ENCODE results near the gene FZR1. TPM values are rescaled to one million over a fixed set of nuclear protein-coding genes. Genes with fewer than 3 reads are reported as not detected.

Gene FZR1
- total RNA-seq, 4 donors from 2014 or later = 29.1 to 107 (median 35.3) TPM

- in situ Hi-C loops (cut with MboI; ENCODE audit: low pct_ligation_motif_present in 1 of 4, low pct_unique_long_range_greater_than_20kb in 1 of 4, low sequenced_read_pairs in 3 of 4) = no loop called here
Observed at GRCh38 chr19:3535981-3536380, 29.9 kb downstream of the FZR1 start.

GRCh38 chr19:3536429-3537100 is 30.5 kb downstream of the FZR1 start:
- Histone ChIP-seq H3K36me3 (peaks cover 0 to 35% (median 9%) of the 10 kb centered on the region in 4 donors), H3K27ac (peak overlapping the region in 2 of 4 donors; percentile 13 to 48), H3K9me3 (no peaks in the 10 kb centered on the region), H3K27me3 (no peaks in the 10 kb centered on the region), H3K4me1 (no peaks in the 10 kb centered on the region), H3K4me3 (no peak overlapping the region)
- in situ Hi-C loops (cut with MboI; ENCODE audit: low pct_ligation_motif_present in 1 of 4, low pct_unique_long_range_greater_than_20kb in 1 of 4, low sequenced_read_pairs in 3 of 4) = no loop called here
- no peak for DNase-seq
- 89% methylated on average over 23 of the region's 27 CpGs; no CpG with 5 or more reads in 1 of the 2 donors for WGBS, 2 donors (ENCODE audit: low coverage in 1 of 2)
- intact Hi-C loops (cut with DNase I; ENCODE audit: low total_unique reads) = no loop called here
- no peak for TF ChIP-seq EP300 (IDR thresholded peaks at IDR 0.05; ENCODE audit: low read depth)
- no peak for TF ChIP-seq POLR2AphosphoS5 (IDR thresholded peaks at IDR 0.05)
- TF ChIP-seq POLR2A (IDR thresholded peaks at IDR 0.05) = no peak
- TF ChIP-seq CTCF (IDR thresholded peaks at IDR 0.05) = no peak

More at GRCh38 chr19:3535981-3536380, 29.9 kb downstream of the FZR1 start:
- WGBS, 2 donors (ENCODE audit: low coverage in 1 of 2) = 80 to 100% methylated on average over 1 to 10 of the region's 10 CpGs
- H3K9me3 ChIP-seq = no peaks in the 10 kb centered on the region
- no peaks in the 10 kb centered on the region for H3K27me3 ChIP-seq
- no peak overlapping the region for H3K4me3 ChIP-seq
- no peaks in the 10 kb centered on the region for H3K4me1 ChIP-seq
- intact Hi-C loops (cut with DNase I; ENCODE audit: low total_unique reads) = no loop called here
- TF ChIP-seq POLR2A (IDR thresholded peaks at IDR 0.05) (no peak), POLR2AphosphoS5 (IDR thresholded peaks at IDR 0.05) (no peak), EP300 (IDR thresholded peaks at IDR 0.05; ENCODE audit: low read depth) (no peak), CTCF (IDR thresholded peaks at IDR 0.05) (no peak)
- H3K36me3 ChIP-seq = peaks cover 0 to 37% (median 12%) of the 10 kb centered on the region in 4 donors
- H3K27ac ChIP-seq = peak overlapping the region in 1 of 4 donors; percentile 48
- no peak for DNase-seq

- H3K27ac ChIP-seq = peak overlapping the region in 2 of 4 donors; percentile 13 to 48
- H3K4me3 ChIP-seq = no peak overlapping the region
- H3K4me1 ChIP-seq = no peaks in the 10 kb centered on the region
- TF ChIP-seq POLR2AphosphoS5 (IDR thresholded peaks at IDR 0.05) (no peak), POLR2A (IDR thresholded peaks at IDR 0.05) (no peak), CTCF (IDR thresholded peaks at IDR 0.05) (no peak), EP300 (IDR thresholded peaks at IDR 0.05; ENCODE audit: low read depth) (no peak)
- H3K27me3 ChIP-seq = no peaks in the 10 kb centered on the region
- H3K36me3 ChIP-seq = peaks cover 0 to 30% (median 8%) of the 10 kb centered on the region in 4 donors
- intact Hi-C loops (cut with DNase I; ENCODE audit: low total_unique reads) (no loop called here), in situ Hi-C loops (cut with MboI; ENCODE audit: low pct_ligation_motif_present in 1 of 4, low pct_unique_long_range_greater_than_20kb in 1 of 4, low sequenced_read_pairs in 3 of 4) (no loop called here)
- no peak for DNase-seq
- no peaks in the 10 kb centered on the region for H3K9me3 ChIP-seq
- 81% methylated on average over 11 of the region's 13 CpGs; no CpG with 5 or more reads in 1 of the 2 donors for WGBS, 2 donors (ENCODE audit: low coverage in 1 of 2)
Observed at GRCh38 chr19:3537101-3537437, 31.0 kb downstream of the FZR1 start.

GRCh38 chr19:3537438-3538240 is 31.5 kb downstream of the FZR1 start:
- intact Hi-C loops (cut with DNase I; ENCODE audit: low total_unique reads) (no loop called here), in situ Hi-C loops (cut with MboI; ENCODE audit: low pct_ligation_motif_present in 1 of 4, low pct_unique_long_range_greater_than_20kb in 1 of 4, low sequenced_read_pairs in 3 of 4) (no loop called here)
- Histone ChIP-seq H3K36me3 (peaks cover 0 to 26% (median 5%) of the 10 kb centered on the region in 4 donors), H3K9me3 (no peaks in the 10 kb centered on the region), H3K4me3 (no peak overlapping the region), H3K4me1 (no peaks in the 10 kb centered on the region), H3K27me3 (no peaks in the 10 kb centered on the region), H3K27ac (peak overlapping the region in 1 of 4 donors; percentile 48)
- TF ChIP-seq POLR2AphosphoS5 (IDR thresholded peaks at IDR 0.05) (no peak), POLR2A (IDR thresholded peaks at IDR 0.05) (no peak), CTCF (IDR thresholded peaks at IDR 0.05) (no peak), EP300 (IDR thresholded peaks at IDR 0.05; ENCODE audit: low read depth) (no peak)
- DNase-seq = no peak
- WGBS, 2 donors (ENCODE audit: low coverage in 1 of 2) = 88 to 91% methylated on average over 6 to 22 of the region's 22 CpGs

Data from transverse colon (tissue), 4 donors.